ENCODE data around the gene PGM1.

DNA sequence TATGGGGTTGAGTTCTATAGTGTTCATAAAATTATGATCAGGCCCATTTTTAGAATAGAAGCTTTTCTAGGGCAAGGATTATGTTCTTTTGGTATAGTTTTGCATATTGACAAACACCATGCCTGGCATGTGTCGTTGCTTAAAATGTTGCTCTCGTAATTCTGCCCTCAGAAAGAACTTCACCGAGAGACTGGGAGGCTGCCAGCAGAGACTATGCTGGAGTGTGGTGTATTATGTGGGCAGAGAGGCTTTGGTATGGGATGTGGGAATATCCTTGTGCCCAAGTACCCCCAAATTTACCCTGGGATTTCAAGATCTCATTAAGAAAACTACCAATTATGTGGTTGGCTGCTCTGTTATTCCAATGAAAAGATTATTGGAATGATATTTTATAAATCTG lies 27.9 kb downstream of the PGM1 start:
- TF ChIP-seq, protein P1, sequence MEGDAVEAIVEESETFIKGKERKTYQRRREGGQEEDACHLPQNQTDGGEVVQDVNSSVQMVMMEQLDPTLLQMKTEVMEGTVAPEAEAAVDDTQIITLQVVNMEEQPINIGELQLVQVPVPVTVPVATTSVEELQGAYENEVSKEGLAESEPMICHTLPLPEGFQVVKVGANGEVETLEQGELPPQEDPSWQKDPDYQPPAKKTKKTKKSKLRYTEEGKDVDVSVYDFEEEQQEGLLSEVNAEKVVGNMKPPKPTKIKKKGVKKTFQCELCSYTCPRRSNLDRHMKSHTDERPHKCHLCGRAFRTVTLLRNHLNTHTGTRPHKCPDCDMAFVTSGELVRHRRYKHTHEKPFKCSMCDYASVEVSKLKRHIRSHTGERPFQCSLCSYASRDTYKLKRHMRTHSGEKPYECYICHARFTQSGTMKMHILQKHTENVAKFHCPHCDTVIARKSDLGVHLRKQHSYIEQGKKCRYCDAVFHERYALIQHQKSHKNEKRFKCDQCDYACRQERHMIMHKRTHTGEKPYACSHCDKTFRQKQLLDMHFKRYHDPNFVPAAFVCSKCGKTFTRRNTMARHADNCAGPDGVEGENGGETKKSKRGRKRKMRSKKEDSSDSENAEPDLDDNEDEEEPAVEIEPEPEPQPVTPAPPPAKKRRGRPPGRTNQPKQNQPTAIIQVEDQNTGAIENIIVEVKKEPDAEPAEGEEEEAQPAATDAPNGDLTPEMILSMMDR (conservative IDR thresholded peaks at IDR 0.05) = no peak
- TF ChIP-seq EZH2 (IDR thresholded peaks at IDR 0.05; ENCODE audit: low read depth) = no peak
